ENCODE results near the gene CAMSAP1.

CAMSAP1 gene

GRCh38 chr9:135816651-135816970 is 90.7 kb downstream of the CAMSAP1 start:
- TF ChIP-seq, protein P1, sequence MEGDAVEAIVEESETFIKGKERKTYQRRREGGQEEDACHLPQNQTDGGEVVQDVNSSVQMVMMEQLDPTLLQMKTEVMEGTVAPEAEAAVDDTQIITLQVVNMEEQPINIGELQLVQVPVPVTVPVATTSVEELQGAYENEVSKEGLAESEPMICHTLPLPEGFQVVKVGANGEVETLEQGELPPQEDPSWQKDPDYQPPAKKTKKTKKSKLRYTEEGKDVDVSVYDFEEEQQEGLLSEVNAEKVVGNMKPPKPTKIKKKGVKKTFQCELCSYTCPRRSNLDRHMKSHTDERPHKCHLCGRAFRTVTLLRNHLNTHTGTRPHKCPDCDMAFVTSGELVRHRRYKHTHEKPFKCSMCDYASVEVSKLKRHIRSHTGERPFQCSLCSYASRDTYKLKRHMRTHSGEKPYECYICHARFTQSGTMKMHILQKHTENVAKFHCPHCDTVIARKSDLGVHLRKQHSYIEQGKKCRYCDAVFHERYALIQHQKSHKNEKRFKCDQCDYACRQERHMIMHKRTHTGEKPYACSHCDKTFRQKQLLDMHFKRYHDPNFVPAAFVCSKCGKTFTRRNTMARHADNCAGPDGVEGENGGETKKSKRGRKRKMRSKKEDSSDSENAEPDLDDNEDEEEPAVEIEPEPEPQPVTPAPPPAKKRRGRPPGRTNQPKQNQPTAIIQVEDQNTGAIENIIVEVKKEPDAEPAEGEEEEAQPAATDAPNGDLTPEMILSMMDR (IDR thresholded peaks at IDR 0.05; ENCODE audit: control insufficient read depth, extremely low read depth, insufficient read depth), result no peak
- no peak overlapping the region for H3K4me3 ChIP-seq (ENCODE audit: low read depth, low read length)
- DNase-seq (ENCODE audit: low read depth), result no peak

DNA sequence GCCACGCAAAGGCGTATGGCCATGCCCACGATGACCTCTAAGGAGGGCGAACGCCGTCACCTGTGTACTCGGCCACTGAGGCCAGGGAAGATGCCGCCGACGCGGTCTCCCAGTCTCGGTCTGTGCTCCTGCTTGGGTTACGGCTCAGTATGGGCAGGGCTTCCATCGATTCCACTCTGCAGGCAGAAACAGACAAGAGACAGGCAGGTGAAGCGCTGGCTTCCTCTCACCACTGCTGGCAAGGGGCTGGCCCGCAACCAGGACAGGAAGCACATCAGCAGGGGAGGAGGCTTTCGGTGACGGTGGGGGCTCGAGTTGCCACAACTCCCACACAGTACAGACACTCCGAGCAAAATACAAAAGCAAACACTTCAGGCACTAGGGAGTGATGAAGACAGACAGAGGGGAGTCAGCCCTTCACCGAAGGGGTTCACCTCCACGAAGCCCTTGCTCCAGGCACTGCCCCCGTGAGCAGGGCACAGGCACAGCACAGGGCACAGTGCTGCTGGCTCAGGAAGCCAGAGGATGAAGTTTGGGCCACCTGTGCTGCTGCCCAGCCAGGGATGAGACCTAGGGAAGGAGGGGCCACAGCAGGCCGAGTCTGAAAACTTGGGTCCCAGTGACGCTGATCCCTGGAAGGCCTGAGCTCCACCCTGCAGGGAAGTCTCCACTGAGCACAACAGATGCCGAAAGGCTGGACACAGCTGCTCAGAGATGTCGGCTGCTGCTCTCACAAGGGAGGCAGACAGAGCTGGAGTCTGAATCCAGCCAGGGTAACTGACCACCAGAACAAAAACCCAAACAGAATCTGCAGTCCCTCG is 91.3 kb downstream of the CAMSAP1 start:
- DNase-seq (ENCODE audit: low read depth), result no peak
- TF ChIP-seq, protein P1 (IDR thresholded peaks at IDR 0.05; ENCODE audit: control insufficient read depth, extremely low read depth, insufficient read depth), result no peak
- H3K4me3 ChIP-seq (ENCODE audit: low read depth, low read length), result no peak overlapping the region

GRCh38 chr9:135815413-135815812 is 91.9 kb downstream of the CAMSAP1 start:
- TF ChIP-seq, protein P1 (IDR thresholded peaks at IDR 0.05; ENCODE audit: control insufficient read depth, extremely low read depth, insufficient read depth), result no peak
- H3K4me3 ChIP-seq (ENCODE audit: low read depth, low read length), result no peak overlapping the region
- DNase-seq (ENCODE audit: low read depth), result no peak

DNA sequence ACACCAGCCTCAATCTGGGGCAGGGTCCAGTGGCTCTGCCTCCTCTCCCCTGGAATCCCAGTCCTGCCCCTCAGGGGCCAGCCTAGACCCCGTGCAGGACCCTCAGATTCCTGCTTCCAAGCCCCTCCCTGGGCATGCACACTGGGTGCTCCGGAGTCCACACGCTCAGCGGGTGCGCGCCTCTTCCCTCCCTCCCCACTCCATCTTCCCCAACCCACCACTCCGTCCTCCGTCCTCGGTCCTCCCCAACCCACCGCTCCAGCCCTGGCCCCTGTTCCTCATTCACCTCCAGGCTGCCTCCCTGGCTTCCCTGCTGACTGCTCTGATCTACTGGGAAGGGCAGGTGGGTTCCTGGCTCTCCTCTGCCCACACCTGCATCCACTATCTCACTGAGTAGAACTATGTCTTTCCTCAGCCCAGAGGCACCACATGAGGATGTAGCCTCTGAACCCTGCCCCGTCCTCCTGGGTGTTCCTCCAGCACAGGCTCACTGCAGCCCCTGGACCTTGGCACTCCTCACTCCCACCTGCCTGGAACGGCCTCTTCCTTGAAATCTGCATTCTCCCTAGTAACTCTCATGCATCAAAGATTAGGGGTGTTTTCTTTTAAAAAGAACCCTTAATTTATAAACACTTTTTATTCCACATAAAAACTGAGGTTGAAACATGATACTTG is 92.8 kb downstream of the CAMSAP1 start:
- TF ChIP-seq, protein P1 (IDR thresholded peaks at IDR 0.05; ENCODE audit: control insufficient read depth, extremely low read depth, insufficient read depth), result no peak
- H3K4me3 ChIP-seq (ENCODE audit: low read depth, low read length), result no peak overlapping the region
- no peak for DNase-seq (ENCODE audit: low read depth)

- TF ChIP-seq, protein P1 (IDR thresholded peaks at IDR 0.05; ENCODE audit: control insufficient read depth, extremely low read depth, insufficient read depth), result no peak
- H3K4me3 ChIP-seq (ENCODE audit: low read depth, low read length), result no peak overlapping the region
- no peak for DNase-seq (ENCODE audit: low read depth)
Observed at GRCh38 chr9:135813671-135814290, 93.6 kb downstream of the CAMSAP1 start.

- no peak for DNase-seq (ENCODE audit: low read depth)
- H3K4me3 ChIP-seq (ENCODE audit: low read depth, low read length), result no peak overlapping the region
- TF ChIP-seq, protein P1 (IDR thresholded peaks at IDR 0.05; ENCODE audit: control insufficient read depth, extremely low read depth, insufficient read depth), result no peak
Observed at GRCh38 chr9:135812961-135813360, 94.4 kb downstream of the CAMSAP1 start.
